Transverse colon (tissue), 4 donors: Measurements from ENCODE around the gene OTUB1. TPM values are rescaled to one million over a fixed set of nuclear protein-coding genes. Genes with fewer than 3 reads are reported as not detected.

Experiments used
- DNase-seq: peaks from one replicate; pipeline ENCODE4 v3.0.0-alpha.2; 2019
- H3K27ac ChIP-seq, 4 donors: fragments of 200-600 bp; sonication (generic); 2 replicates each; pipeline ENCODE4 v1.5.1; 2016 to 2018; ENCODE audit warnings: inconsistent platforms in 4 of 4
- H3K27me3 ChIP-seq: fragments of 200-600 bp; sonication (generic); 2 replicates; pipeline ENCODE4 v1.5.1; 2017; ENCODE audit warnings: inconsistent platforms
- H3K36me3 ChIP-seq, 4 donors: fragments of 200-600 bp; sonication (generic); 2 replicates each; pipeline ENCODE4 v1.5.1; 2017 to 2019; ENCODE audit warnings: inconsistent platforms in 4 of 4
- H3K4me1 ChIP-seq, 4 donors: fragments of 200-600 bp; sonication (generic); 2 replicates each; pipeline ENCODE4 v1.5.1; 2017 to 2020; ENCODE audit warnings: inconsistent platforms in 4 of 4
- H3K4me3 ChIP-seq, 4 donors: fragments of 200-600 bp; sonication (generic); 1 replicate in 1 of 4; 2 replicates in 3 of 4; pipeline versions ENCODE4 v1.5.1 to v1.6.1; 2017 to 2019; ENCODE audit warnings: inconsistent platforms in 4 of 4
- H3K9me3 ChIP-seq, 2 donors: fragments of 200-600 bp; sonication (generic); 2 replicates each; pipeline ENCODE4 v1.5.1; 2017 to 2019; ENCODE audit warnings: inconsistent platforms in 2 of 2
- EP300 ChIP-seq: sonication (generic); formaldehyde crosslinking; IDR thresholded peaks from one replicate; pipeline ENCODE4 v1.6.1; 2017; ENCODE audit warnings: antibody characterized with exemption, low read depth
- POLR2A ChIP-seq: fragments of 450-650 bp; IDR thresholded peaks from one replicate; pipeline ENCODE4 v1.6.1; 2016; ENCODE audit warnings: antibody characterized with exemption, mild to moderate bottlenecking, moderate library complexity
- POLR2AphosphoS5 ChIP-seq, 3 donors: sonication (generic); formaldehyde crosslinking; IDR thresholded peaks; one replicate each; pipeline ENCODE4 v1.6.1; 2016; ENCODE audit warnings: antibody characterized with exemption in 3 of 3
- WGBS, 2 donors: methylation state at CpG; one replicate each; pipeline ENCODE4 v1.1.5; 2018; ENCODE audit warnings: low coverage in 1 of 2; 5-methylcytosine and 5-hydroxymethylcytosine counted together
- in situ Hi-C, 4 donors: fragments of 200-750 bp; cut with MboI; loops; one replicate each; pipeline versions ENCODE4 v1.15.0 to v1.15.1; 2017; ENCODE audit warnings: low sequenced_read_pairs in 3 of 4, low pct_ligation_motif_present in 1 of 4, low pct_unique_long_range_greater_than_20kb in 1 of 4
- intact Hi-C: fragments of 100-400 bp; cut with DNase I; formaldehyde crosslinking; loops from one replicate; pipeline ENCODE4 v1.15.1; 2023; ENCODE audit warnings: low total_unique reads
- total RNA-seq, 4 donors: library from RNA; depleted of rRNA; stranded (reverse); fragments of >200 nt; gene quantifications; one replicate each; pipeline ENCODE4 v1.1.0, GENCODE V29; 2016
- TF ChIP-seq, protein P1 (sequence below), 5 experiments: fragments of 200-600 bp in 3 of 5; fragments of 450-650 bp in 2 of 5; sonication (generic) in 3 of 5; IDR thresholded peaks; 1 replicate in 2 of 5; 2 replicates in 3 of 5; pipeline ENCODE4 v1.5.1; 2016 to 2017; ENCODE audit warnings: antibody characterized with exemption in 5 of 5, inconsistent platforms in 3 of 5, mild to moderate bottlenecking in 2 of 5, moderate library complexity in 1 of 5

OTUB1 gene
- total RNA-seq, 4 donors from 2014 or later = 52.7 to 114 (median 79.4) TPM

DNA sequence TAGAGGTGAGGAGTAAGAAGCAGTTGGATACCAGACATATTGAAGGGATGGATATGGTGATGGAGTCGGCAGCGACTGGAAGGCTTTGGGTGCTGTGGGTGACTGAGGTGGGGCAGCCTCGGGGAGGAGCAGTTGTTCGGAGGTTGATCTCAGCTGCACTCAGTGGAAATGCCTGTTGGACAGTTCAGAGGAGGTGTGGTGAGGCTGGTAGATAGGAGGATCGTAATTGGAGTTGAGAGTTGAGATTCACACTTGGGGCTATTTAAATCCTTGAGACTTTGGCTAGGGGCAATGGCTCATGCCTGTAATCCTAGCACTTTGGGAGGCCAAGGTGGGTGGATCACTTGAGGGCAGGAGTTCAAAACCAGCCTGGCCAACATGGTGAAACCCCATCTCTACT, 6.9 kb downstream of the OTUB1 start:
- intact Hi-C loops = no loop called here
- no peak for TF ChIP-seq POLR2A
- TF ChIP-seq EP300 = no peak
- no peak for TF ChIP-seq POLR2AphosphoS5 (IDR thresholded peaks at IDR 0.05)
- TF ChIP-seq, protein P1, sequence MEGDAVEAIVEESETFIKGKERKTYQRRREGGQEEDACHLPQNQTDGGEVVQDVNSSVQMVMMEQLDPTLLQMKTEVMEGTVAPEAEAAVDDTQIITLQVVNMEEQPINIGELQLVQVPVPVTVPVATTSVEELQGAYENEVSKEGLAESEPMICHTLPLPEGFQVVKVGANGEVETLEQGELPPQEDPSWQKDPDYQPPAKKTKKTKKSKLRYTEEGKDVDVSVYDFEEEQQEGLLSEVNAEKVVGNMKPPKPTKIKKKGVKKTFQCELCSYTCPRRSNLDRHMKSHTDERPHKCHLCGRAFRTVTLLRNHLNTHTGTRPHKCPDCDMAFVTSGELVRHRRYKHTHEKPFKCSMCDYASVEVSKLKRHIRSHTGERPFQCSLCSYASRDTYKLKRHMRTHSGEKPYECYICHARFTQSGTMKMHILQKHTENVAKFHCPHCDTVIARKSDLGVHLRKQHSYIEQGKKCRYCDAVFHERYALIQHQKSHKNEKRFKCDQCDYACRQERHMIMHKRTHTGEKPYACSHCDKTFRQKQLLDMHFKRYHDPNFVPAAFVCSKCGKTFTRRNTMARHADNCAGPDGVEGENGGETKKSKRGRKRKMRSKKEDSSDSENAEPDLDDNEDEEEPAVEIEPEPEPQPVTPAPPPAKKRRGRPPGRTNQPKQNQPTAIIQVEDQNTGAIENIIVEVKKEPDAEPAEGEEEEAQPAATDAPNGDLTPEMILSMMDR (IDR thresholded peaks at IDR 0.05) = no peak
- Histone ChIP-seq H3K9me3 (no peaks in the 10 kb centered on the region), H3K27ac (no peak overlapping the region), H3K36me3 (peaks cover 0 to 19% (median 7%) of the 10 kb centered on the region in 4 donors), H3K4me3 (no peak overlapping the region), H3K27me3 (no peaks in the 10 kb centered on the region), H3K4me1 (peaks cover 0 to 5% (median under 1%) of the 10 kb centered on the region in 4 donors)
- 72 to 93% methylated on average over 3 to 5 of the region's 5 CpGs for WGBS, 2 donors
- in situ Hi-C loops = loop anchor here in 3 of 4 donors (10.0 kb wide), 2 partner anchors 152 to 162 kb away; no protein-coding TSS in a partner anchor
- DNase-seq = no peak

DNA sequence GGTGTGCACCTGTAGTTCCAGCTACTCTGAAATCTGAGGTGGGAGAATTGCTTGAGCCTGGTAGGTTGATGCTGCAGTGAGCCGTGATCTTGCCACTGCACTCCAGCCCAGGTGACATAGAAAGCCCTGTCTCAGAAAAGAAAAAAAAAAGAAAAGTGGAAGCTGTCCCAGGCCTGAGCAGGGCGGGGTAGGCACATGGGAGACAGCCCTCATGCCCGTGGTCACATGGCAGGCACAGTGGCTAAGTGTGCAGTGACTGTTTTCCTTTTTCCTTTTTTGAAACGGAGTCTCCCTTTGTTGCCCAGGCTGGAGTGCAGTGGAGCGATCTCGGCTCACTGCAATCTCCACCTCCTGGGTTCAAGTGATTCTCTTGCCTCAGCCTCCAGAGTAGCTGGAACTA, 7.8 kb downstream of the OTUB1 start:
- WGBS, 2 donors = 33 to 73% methylated on average over 2 to 6 of the region's 6 CpGs
- Histone ChIP-seq H3K36me3 (peaks cover 0 to 17% (median 6%) of the 10 kb centered on the region in 4 donors), H3K9me3 (no peaks in the 10 kb centered on the region), H3K27me3 (no peaks in the 10 kb centered on the region), H3K27ac (no peak overlapping the region), H3K4me1 (peaks cover under 1 to 8% (median 3%) of the 10 kb centered on the region in 4 donors), H3K4me3 (no peak overlapping the region)
- no peak for TF ChIP-seq POLR2A
- TF ChIP-seq, protein P1 (IDR thresholded peaks at IDR 0.05) = no peak
- TF ChIP-seq POLR2AphosphoS5 (IDR thresholded peaks at IDR 0.05) = no peak
- TF ChIP-seq EP300 = no peak
- in situ Hi-C loops = loop anchor here in 3 of 4 donors (10.0 kb wide), 2 partner anchors 151 to 161 kb away; no protein-coding TSS in a partner anchor
- intact Hi-C loops = no loop called here
- no peak for DNase-seq

DNA sequence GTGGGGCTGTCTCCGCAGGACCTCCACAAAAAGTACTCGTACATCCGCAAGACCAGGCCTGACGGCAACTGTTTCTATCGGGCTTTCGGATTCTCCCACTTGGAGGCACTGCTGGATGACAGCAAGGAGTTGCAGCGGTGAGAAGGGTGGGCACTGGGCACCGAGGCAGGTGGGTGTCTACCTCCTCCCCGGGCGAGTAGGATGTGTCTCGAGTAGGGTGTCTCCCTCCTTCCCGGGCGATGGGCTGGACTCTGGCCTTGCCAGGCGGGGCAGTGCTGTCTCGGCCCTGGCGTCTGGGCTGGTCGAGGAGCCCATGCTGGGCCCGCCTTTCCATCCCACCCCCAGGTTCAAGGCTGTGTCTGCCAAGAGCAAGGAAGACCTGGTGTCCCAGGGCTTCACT, 10.3 kb downstream of the OTUB1 start:
- peaks cover 18 to 27% (median 22%) of the 10 kb centered on the region in 4 donors for H3K4me1 ChIP-seq
- H3K36me3 ChIP-seq = peaks cover 0 to 13% (median 6%) of the 10 kb centered on the region in 4 donors
- TF ChIP-seq POLR2A = no peak
- TF ChIP-seq, protein P1 (IDR thresholded peaks at IDR 0.05) = no peak
- no peaks in the 10 kb centered on the region for H3K9me3 ChIP-seq
- in situ Hi-C loops = loop anchor here in 3 of 4 donors (10.0 kb wide), 2 partner anchors 148 to 158 kb away; no protein-coding TSS in a partner anchor
- intact Hi-C loops = no loop called here
- WGBS, 2 donors = 75% methylated on average over 18 of the region's 18 CpGs; no CpG with 5 or more reads in 1 of the 2 donors
- H3K27ac ChIP-seq = no peak overlapping the region
- H3K4me3 ChIP-seq = no peak overlapping the region
- H3K27me3 ChIP-seq = no peaks in the 10 kb centered on the region
- DNase-seq = no peak

DNA sequence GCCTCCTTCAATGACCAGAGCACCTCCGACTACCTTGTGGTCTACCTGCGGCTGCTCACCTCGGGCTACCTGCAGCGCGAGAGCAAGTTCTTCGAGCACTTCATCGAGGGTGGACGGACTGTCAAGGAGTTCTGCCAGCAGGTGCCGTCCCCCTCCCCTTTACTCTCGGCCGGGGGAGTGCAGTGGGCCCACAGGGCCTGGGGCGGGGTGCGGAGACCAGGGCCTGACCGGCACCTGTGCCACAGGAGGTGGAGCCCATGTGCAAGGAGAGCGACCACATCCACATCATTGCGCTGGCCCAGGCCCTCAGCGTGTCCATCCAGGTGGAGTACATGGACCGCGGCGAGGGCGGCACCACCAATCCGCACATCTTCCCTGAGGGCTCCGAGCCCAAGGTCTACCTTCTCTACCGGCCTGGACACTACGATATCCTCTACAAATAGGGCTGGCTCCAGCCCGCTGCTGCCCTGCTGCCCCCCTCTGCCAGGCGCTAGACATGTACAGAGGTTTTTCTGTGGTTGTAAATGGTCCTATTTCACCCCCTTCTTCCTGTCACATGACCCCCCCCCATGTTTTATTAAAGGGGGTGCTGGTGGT, 11.0 kb downstream of the OTUB1 start:
- DNase-seq = no peak
- 94% methylated on average over 27 of the region's 27 CpGs; no CpG with 5 or more reads in 1 of the 2 donors for WGBS, 2 donors
- intact Hi-C loops = no loop called here
- Histone ChIP-seq H3K4me3 (no peak overlapping the region), H3K27ac (no peak overlapping the region), H3K9me3 (no peaks in the 10 kb centered on the region), H3K27me3 (no peaks in the 10 kb centered on the region), H3K4me1 (peaks cover 18 to 27% (median 22%) of the 10 kb centered on the region in 4 donors), H3K36me3 (peaks cover 0 to 13% (median 6%) of the 10 kb centered on the region in 4 donors)
- TF ChIP-seq, protein P1 (IDR thresholded peaks at IDR 0.05) = no peak
- TF ChIP-seq POLR2A (no peak), POLR2AphosphoS5 (IDR thresholded peaks at IDR 0.05) (no peak), EP300 (no peak)
- in situ Hi-C loops = loop anchor here in 3 of 4 donors (10.0 kb wide), 2 partner anchors 148 to 158 kb away; no protein-coding TSS in a partner anchor
